Measurements from ENCODE around the gene BRMS1.
"Not testable (repeated sequence)": the region's sequence is repeated elsewhere in the genome, so short reads cannot be mapped to it uniquely, and the experiment has no call there.

The BRMS1 gene

DNA sequence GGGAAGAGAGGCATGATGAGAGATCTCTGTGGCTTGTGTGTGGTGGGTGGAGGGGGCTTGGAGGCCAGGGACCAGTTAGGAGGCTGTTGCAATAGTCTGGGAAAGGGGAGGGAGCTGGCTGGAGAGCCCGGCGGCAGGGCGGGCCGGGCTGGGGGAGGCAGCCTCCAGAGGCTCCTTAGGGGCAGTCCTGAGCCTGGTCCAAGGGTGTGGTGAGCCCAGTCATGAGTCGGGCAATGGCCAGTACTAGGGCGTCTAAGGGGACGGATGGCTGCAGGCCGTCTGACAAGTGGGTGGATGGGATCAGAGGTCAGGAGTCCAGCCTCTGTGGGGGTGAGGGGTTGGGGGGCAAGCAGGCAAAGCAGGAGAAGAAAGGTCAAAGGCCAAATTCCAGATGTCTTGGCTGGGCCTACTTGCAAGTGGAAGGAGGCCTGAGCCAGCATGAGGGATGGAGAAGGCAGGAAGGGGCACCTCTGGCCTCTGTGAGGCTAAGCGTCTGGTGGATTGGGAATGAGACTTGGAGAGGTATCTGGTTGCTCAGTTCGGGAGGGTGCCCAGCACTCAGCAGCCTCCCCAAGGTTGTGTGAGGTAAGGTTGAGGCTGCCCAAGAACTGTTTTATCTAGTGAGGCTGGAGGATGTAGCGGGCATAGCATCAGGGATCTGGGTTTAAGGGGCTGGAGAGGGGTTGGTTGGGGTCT lies 22.0 kb downstream of the BRMS1 start:
- DNase-seq (ENCODE audit: low spot score): no peak

DNA sequence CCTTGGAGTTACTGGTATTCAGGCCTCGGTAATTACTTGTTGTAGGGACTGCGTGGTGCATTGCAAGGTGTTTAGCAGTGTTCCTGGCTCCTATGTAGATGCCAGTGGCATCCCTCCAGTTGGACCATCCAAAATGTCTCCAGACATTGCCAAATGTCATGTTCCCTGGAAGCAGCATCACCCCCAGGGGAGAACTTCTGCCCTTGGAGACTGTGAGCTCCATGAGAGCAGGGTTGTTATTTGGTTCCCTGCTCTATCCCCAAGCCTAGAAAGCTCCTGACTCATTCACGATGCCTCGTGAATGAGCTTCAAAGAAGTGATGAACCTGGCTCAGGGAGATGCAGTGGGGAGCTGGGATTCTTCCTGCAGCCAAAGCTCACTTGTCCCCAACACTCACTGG lies 23.3 kb downstream of the BRMS1 start:
- DNase-seq (ENCODE audit: low spot score): no peak

DNA sequence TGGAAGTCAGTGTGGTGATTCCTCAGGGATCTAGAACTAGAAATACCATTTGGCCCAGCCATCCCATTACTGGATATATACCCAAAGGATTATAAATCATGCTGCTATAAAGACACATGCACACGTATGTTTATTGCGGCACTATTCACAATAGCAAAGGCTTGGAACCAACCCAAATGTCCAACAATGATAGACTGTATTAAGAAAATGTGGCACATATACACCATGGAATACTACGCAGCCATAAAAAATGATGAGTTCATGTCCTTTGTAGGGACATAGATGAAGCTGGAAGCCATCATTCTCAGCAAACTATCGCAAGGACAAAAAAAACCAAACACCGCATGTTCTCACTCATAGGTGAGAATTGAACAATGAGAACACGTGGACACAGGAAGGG lies 24.2 kb downstream of the BRMS1 start:
- DNase-seq (ENCODE audit: low spot score): not testable (repeated sequence)

DNA sequence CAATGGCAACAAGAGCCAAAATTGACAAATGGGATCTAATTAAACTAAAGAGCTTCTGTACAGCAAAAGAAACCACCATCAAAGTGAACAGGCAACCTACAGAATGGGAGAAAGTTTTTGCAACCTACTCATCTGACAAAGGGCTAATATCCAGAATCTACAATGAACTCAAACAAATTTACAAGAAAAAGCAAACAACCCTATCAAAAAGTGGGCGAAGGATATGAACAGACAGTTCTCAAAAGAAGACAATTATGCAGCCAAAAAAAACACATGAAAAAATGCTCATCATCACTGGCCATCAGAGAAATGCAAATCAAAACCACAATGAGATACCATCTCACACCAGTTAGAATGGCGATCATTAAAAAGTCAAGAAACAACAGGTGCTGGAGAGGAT lies 24.6 kb downstream of the BRMS1 start:
- not testable (repeated sequence) for DNase-seq (ENCODE audit: low spot score)

- no peak for DNase-seq (ENCODE audit: low spot score)
Measured at GRCh38 chr11:66318600-66318970, 26.3 kb downstream of the BRMS1 start.

- DNase-seq (ENCODE audit: low spot score): peak; percentile 99
Measured at GRCh38 chr11:66317723-66318599, 26.9 kb downstream of the BRMS1 start.

- DNase-seq (ENCODE audit: low spot score): no peak
Measured at GRCh38 chr11:66317322-66317722, 27.6 kb downstream of the BRMS1 start.

DNA sequence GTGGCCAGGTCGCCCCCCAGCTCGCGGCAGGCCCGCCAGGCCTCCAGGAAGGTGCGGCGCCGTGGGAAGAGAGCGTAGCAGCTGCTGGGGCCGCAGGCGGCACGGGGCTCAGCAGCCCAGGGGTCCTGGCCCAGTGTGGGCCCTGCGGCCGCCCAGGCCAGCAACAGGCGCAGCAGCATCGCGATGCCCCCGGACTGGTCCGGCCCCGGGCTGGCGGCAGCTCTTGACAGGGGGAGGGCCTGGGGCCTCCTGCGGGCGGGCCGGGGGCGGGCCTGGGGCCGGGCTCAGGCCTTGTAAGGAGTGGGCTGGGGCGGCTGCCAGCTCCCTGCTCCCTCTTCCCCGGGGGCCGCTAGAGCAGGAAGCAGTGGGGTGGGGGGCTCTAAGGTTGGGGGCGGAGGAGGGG lies 28.1 kb downstream of the BRMS1 start, which contains the start of gene CD248:
TSS of gene CD248 (minus strand) at position 196 of the 403 bp plus-strand sequence. CDS start at position 179, 17 bp downstream.
- DNase-seq (ENCODE audit: low spot score): no peak

GRCh38 chr11:66315921-66316811 lies 28.7 kb downstream of the BRMS1 start:
- no peak for DNase-seq (ENCODE audit: low spot score)

DNA sequence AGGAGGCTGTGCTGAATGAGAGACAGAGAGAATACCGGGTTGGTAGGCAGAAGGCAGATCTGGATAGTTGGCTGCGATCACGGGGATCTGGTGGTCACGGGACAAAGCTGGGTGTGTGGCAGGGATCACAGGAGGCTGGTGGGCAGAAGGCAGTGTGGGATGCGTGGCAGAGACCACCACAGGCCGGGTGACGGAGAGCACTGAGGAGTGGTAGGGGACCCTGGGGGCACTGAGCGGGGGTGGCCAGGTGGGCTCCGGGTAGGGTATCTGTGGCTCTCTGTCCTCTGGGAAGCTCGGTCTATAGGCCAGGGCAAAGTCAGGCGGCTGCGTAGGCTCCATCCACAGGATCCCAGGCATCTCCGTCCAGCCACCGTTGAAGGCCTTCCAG lies 29.4 kb downstream of the BRMS1 start:
- DNase-seq (ENCODE audit: low spot score): no peak

DNA sequence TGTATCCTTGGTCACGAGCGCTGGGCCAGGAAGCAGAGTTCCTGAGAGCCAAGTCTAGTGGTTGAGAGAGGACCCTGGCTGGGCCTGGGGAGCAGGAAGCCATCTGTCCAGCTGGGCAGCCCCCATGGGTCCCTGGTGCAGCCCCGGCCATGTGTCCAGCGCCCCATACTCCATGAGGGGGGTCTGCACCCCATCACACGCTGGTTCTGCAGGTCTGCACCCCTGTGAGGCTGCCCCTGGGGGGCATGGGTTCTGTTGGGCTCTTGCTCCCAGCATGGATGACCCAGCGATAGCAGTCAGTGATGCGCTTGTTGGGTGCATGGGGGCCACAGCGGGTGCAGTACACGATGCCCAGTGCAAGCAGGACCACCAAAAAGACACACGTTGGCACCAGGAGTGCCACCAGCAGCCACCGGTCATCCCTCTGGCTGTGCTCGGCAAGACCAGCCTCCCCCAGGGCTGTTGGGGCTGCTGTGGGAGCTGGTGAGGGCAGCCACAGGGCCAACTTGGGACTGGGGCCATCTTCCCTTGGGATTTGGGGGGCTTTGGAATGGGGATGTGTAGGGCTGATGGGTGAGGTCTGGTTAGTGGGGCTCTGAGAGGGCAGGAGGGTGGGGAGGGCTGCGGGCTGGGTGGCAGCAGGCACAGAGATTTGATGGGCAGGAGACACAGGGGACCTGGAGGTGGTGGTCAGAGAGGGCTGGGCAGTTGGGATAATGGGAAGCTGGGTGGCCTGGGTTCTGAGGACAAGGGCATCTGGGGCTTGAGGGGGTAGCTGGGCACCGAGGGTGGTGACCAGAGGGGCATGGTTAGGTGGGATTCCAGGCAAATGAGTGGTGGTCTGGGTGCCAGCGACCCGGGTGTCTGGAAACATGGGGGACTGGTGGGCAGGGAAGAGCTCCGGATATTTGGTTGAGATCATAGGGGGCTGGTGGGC lies 30.1 kb downstream of the BRMS1 start:
- no peak for DNase-seq (ENCODE audit: low spot score)

GRCh38 chr11:66314186-66314501 lies 30.8 kb downstream of the BRMS1 start:
- DNase-seq (ENCODE audit: low spot score): no peak

- peak; percentile 93 for DNase-seq (ENCODE audit: low spot score)
Measured at GRCh38 chr11:66313321-66314185, 31.4 kb downstream of the BRMS1 start.

- peak; percentile 100 for DNase-seq (ENCODE audit: low spot score)
Measured at GRCh38 chr11:66312549-66313320, 32.2 kb downstream of the BRMS1 start.

- peak; percentile 100 for DNase-seq (ENCODE audit: low spot score)
Measured at GRCh38 chr11:66311965-66312548, 32.8 kb downstream of the BRMS1 start.

- DNase-seq (ENCODE audit: low spot score): peak; percentile 86
Measured at GRCh38 chr11:66311470-66311964, 33.4 kb downstream of the BRMS1 start.

- not testable (repeated sequence) for DNase-seq (ENCODE audit: low spot score)
Measured at GRCh38 chr11:66310803-66311440, 34.0 kb downstream of the BRMS1 start.

DNA sequence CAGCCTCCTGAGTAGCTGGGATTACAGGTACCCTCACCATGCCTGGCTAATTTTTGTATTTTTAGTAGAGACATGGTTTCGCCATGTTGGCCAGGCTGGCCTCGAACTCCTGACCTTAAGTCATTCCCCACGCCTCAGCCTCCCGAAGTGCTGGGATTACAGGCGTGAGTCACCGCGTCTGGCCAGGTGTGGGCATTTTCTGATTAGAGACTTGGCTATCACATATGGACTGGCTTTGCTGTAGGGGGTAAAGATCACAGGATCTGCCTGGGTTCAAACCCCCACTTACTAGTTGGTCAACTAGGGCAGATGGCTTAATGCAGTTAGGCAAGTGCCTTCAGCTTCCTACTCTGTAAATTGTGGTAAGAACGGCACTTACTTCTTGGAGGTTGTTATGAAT lies 34.6 kb downstream of the BRMS1 start:
- no peak for DNase-seq (ENCODE audit: low spot score)

Measured in HuH-7 (cell line).